Measurements from ENCODE around the gene RPL39L.
A peak's percentile ranks its signal among the peaks of the same experiment; 100 is the strongest.
"Not testable (repeated sequence)": the region's sequence is repeated elsewhere in the genome, so short reads cannot be mapped to it uniquely, and the experiment has no call there.

Gene RPL39L

GRCh38 chr3:187136337-187136736, 3.0 kb downstream of the RPL39L start:
- ChIA-PET CTCF (interaction anchor here (1.0 kb wide), 1 partner anchor 23 kb away, joined by 3 read pairs; no protein-coding TSS in a partner anchor), POLR2A (no interaction called here)
- no peak for TF ChIP-seq ZNF133 (tag by site-specific recombination; IDR thresholded peaks at IDR 0.05)
- no peak for TF ChIP-seq TRIM28 (IDR thresholded peaks at IDR 0.05; ENCODE audit: borderline replicate concordance, low read length)
- no peak for TF ChIP-seq ZBTB1 (tag by site-specific recombination; IDR thresholded peaks at IDR 0.05)
- TF ChIP-seq ZNF311 (tag by site-specific recombination; IDR thresholded peaks at IDR 0.05; ENCODE audit: borderline replicate concordance) = no peak
- no peak for TF ChIP-seq BCL11A (tag by site-specific recombination; IDR thresholded peaks at IDR 0.05; ENCODE audit: low read depth)
- no peak for TF ChIP-seq FEZF1 (tag by site-specific recombination; IDR thresholded peaks at IDR 0.05)
- TF ChIP-seq ZNF654 (tag by site-specific recombination; IDR thresholded peaks at IDR 0.05; ENCODE audit: low read depth) = no peak
- TF ChIP-seq, protein P1, sequence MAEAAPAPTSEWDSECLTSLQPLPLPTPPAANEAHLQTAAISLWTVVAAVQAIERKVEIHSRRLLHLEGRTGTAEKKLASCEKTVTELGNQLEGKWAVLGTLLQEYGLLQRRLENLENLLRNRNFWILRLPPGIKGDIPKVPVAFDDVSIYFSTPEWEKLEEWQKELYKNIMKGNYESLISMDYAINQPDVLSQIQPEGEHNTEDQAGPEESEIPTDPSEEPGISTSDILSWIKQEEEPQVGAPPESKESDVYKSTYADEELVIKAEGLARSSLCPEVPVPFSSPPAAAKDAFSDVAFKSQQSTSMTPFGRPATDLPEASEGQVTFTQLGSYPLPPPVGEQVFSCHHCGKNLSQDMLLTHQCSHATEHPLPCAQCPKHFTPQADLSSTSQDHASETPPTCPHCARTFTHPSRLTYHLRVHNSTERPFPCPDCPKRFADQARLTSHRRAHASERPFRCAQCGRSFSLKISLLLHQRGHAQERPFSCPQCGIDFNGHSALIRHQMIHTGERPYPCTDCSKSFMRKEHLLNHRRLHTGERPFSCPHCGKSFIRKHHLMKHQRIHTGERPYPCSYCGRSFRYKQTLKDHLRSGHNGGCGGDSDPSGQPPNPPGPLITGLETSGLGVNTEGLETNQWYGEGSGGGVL (tag by site-specific recombination; IDR thresholded peaks at IDR 0.05) = no peak
- no peak for TF ChIP-seq KLF16 (tag by site-specific recombination; IDR thresholded peaks at IDR 0.05)
- TF ChIP-seq, protein P2, sequence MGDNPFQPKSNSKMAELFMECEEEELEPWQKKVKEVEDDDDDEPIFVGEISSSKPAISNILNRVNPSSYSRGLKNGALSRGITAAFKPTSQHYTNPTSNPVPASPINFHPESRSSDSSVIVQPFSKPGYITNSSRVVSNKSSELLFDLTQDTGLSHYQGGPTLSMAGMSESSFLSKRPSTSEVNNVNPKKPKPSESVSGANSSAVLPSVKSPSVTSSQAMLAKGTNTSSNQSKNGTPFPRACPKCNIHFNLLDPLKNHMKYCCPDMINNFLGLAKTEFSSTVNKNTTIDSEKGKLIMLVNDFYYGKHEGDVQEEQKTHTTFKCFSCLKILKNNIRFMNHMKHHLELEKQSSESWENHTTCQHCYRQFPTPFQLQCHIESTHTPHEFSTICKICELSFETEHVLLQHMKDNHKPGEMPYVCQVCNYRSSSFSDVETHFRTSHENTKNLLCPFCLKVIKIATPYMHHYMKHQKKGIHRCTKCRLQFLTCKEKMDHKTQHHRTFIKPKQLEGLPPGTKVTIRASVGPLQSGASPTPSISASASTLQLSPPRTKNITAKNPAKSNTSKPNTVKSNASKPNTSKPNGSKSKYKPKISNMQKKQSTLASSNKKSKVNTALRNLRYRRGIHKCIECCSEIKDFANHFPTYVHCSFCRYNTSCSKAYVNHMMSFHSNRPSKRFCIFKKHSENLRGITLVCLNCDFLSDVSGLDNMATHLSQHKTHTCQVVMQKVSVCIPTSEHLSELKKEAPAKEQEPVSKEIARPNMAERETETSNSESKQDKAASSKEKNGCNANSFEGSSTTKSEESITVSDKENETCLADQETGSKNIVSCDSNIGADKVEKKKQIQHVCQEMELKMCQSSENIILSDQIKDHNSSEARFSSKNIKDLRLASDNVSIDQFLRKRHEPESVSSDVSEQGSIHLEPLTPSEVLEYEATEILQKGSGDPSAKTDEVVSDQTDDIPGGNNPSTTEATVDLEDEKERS (tag by site-specific recombination; IDR thresholded peaks at IDR 0.05) = no peak
- Histone ChIP-seq H3K4me3 (ENCODE audit: low read depth, low read length) (no peak overlapping the region), H3K9me3 (ENCODE audit: control insufficient read depth, insufficient read depth, low read depth, low read length) (no peaks in the 10 kb centered on the region), H3K36me3 (ENCODE audit: control insufficient read depth in 2 of 2, insufficient read depth in 1 of 2, low read length in 2 of 2) (peaks cover 0 to 4% of the 10 kb centered on the region in 2 experiments; a peak in 1 of 3 replicates), H3K27ac (ENCODE audit: extremely low read depth, low read depth, low read length) (no peak overlapping the region), H3K4me1 (ENCODE audit: control insufficient read depth, insufficient read depth, low read length) (no peaks in the 10 kb centered on the region)

GRCh38 chr3:187135172-187135690, 4.1 kb downstream of the RPL39L start:
- H3K27ac ChIP-seq (ENCODE audit: extremely low read depth, low read depth, low read length); H3K4me3 ChIP-seq (ENCODE audit: low read depth, low read length); H3K36me3 ChIP-seq (ENCODE audit: control insufficient read depth in 2 of 2, insufficient read depth in 1 of 2, low read length in 2 of 2); H3K4me1 ChIP-seq (ENCODE audit: control insufficient read depth, insufficient read depth, low read length); POLR2A ChIA-PET; H3K9me3 ChIP-seq (ENCODE audit: control insufficient read depth, insufficient read depth, low read depth, low read length): not testable (repeated sequence)
- CTCF ChIA-PET = interaction anchor here (1.0 kb wide), 1 partner anchor 22 kb away, joined by 3 read pairs; no protein-coding TSS in a partner anchor
- peak; percentile 58 for TF ChIP-seq SETDB1 (IDR thresholded peaks at IDR 0.05; ENCODE audit: insufficient read length, low read length)

DNA sequence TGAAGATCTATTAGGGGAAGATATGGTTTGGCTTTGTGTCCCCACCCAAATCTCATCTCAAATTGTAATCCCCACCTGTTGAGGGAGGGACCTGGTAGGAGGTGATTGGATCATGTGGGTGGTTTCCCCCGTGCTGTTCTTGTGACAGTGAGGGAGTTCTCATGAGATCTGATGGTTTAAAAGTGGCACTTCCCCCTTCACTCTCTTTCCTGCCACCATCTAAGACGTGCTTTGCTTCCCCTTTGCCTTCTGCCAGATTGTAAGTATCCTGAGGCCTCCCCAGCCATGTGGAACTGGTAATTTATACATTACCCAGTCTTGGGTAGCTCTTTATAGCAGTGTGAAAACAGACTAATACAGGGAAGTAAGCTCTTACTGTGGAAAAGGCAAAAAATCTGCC, 6.1 kb downstream of the RPL39L start:
- H3K27ac ChIP-seq (ENCODE audit: extremely low read depth, low read depth, low read length); H3K36me3 ChIP-seq (ENCODE audit: control insufficient read depth in 2 of 2, insufficient read depth in 1 of 2, low read length in 2 of 2); H3K4me3 ChIP-seq (ENCODE audit: low read depth, low read length); POLR2A ChIA-PET; H3K9me3 ChIP-seq (ENCODE audit: control insufficient read depth, insufficient read depth, low read depth, low read length); H3K4me1 ChIP-seq (ENCODE audit: control insufficient read depth, insufficient read depth, low read length): not testable (repeated sequence)
- CTCF ChIA-PET = interaction anchor here (0.6 kb wide), 2 partner anchors 113 to 547 kb away, joined by 3 to 7 read pairs; no protein-coding TSS in a partner anchor
- TF ChIP-seq SCRT2 (tag by site-specific recombination; IDR thresholded peaks at IDR 0.05) = 0 out of 2 replicates have a peak, but pooled peaks have one; percentile 18

DNA sequence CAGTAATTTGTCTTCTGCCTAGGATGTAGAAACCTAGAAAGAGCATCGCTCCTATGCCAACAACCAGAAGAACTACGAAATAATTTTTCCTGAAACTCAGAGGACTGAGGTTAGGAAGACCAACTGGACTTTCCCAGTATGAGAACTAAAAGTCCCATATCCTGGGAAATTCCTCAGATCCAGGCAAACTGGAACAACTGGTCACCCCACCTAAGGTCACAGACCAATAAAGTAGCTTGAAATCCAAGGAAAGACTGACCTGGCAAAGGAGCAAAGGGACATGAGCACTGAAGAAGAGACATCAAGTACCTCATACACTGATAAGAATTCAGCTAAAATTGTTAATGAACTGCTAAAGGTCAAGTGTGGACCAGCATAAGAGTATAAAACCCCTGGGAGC, 6.6 kb downstream of the RPL39L start:
- H3K4me1 ChIP-seq (ENCODE audit: control insufficient read depth, insufficient read depth, low read length) = no peaks in the 10 kb centered on the region
- no peaks in the 10 kb centered on the region for H3K9me3 ChIP-seq (ENCODE audit: control insufficient read depth, insufficient read depth, low read depth, low read length)
- TF ChIP-seq ZNF266 (tag by site-specific recombination; IDR thresholded peaks at IDR 0.05; ENCODE audit: low read depth) = no peak
- no peak for TF ChIP-seq INSM2 (tag by site-specific recombination; IDR thresholded peaks at IDR 0.05)
- TF ChIP-seq EGR2 (tag by site-specific recombination; IDR thresholded peaks at IDR 0.05; ENCODE audit: low read depth) = no peak
- TF ChIP-seq, protein P3, sequence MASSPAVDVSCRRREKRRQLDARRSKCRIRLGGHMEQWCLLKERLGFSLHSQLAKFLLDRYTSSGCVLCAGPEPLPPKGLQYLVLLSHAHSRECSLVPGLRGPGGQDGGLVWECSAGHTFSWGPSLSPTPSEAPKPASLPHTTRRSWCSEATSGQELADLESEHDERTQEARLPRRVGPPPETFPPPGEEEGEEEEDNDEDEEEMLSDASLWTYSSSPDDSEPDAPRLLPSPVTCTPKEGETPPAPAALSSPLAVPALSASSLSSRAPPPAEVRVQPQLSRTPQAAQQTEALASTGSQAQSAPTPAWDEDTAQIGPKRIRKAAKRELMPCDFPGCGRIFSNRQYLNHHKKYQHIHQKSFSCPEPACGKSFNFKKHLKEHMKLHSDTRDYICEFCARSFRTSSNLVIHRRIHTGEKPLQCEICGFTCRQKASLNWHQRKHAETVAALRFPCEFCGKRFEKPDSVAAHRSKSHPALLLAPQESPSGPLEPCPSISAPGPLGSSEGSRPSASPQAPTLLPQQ (tag by site-specific recombination; IDR thresholded peaks at IDR 0.05) = no peak
- TF ChIP-seq ZNF24 (tag by site-specific recombination; IDR thresholded peaks at IDR 0.05) = no peak
- no peak for TF ChIP-seq ZSCAN18 (tag by site-specific recombination; IDR thresholded peaks at IDR 0.05)
- peaks cover 0 to 9% of the 10 kb centered on the region in 2 experiments; a peak in 1 of 3 replicates for H3K36me3 ChIP-seq (ENCODE audit: control insufficient read depth in 2 of 2, insufficient read depth in 1 of 2, low read length in 2 of 2)
- H3K4me3 ChIP-seq (ENCODE audit: low read depth, low read length) = no peak overlapping the region
- ChIA-PET CTCF (interaction anchor here (0.6 kb wide), 2 partner anchors 112 to 547 kb away, joined by 3 to 7 read pairs; no protein-coding TSS in a partner anchor), POLR2A (no interaction called here)
- H3K27ac ChIP-seq (ENCODE audit: extremely low read depth, low read depth, low read length) = no peak overlapping the region
